SH-SY5Y (cell line): ENCODE data around the gene CTXND1.

Source experiments
- GATA2 ChIP-seq: IDR thresholded peaks from 2 replicates; pipeline ENCODE4 v1.6.1; 2011; ENCODE audit warnings: mild to moderate bottlenecking, low read depth, low read length
- GATA3 ChIP-seq: IDR thresholded peaks from 2 replicates; pipeline ENCODE4 v1.6.1; 2011; ENCODE audit warnings: low read depth, mild to moderate bottlenecking, low read length, moderate library complexity

CTXND1 gene

GRCh38 chr15:80241508-80241907, 10.5 kb downstream of the CTXND1 start:
- TF ChIP-seq GATA2: no peak
- TF ChIP-seq GATA3: no peak

GRCh38 chr15:80240276-80240675, 11.7 kb downstream of the CTXND1 start:
- TF ChIP-seq GATA3: no peak
- no peak for TF ChIP-seq GATA2

- TF ChIP-seq GATA2 (no peak), GATA3 (no peak)
These were observed 17.1 kb downstream of the CTXND1 start for GRCh38 chr15:80234883-80235282.

- no peak for TF ChIP-seq GATA2
- no peak for TF ChIP-seq GATA3
These were observed 18.4 kb downstream of the CTXND1 start for GRCh38 chr15:80233581-80233980.

GRCh38 chr15:80231371-80231770, 20.6 kb downstream of the CTXND1 start:
- TF ChIP-seq GATA2: no peak
- no peak for TF ChIP-seq GATA3

- TF ChIP-seq GATA3: no peak
- TF ChIP-seq GATA2: no peak
These were observed 22.9 kb downstream of the CTXND1 start for GRCh38 chr15:80228959-80229610.

- TF ChIP-seq GATA3 (no peak), GATA2 (no peak)
These were observed 32.1 kb downstream of the CTXND1 start for GRCh38 chr15:80219955-80220354.

- TF ChIP-seq GATA2: no peak
- TF ChIP-seq GATA3: no peak
These were observed 34.6 kb downstream of the CTXND1 start for GRCh38 chr15:80217327-80217900.

GRCh38 chr15:80216911-80217310, 35.1 kb downstream of the CTXND1 start:
- TF ChIP-seq GATA2 (no peak), GATA3 (no peak)

- TF ChIP-seq GATA2 (no peak), GATA3 (no peak)
These were observed 35.9 kb downstream of the CTXND1 start for GRCh38 chr15:80216141-80216540.

- TF ChIP-seq GATA2 (no peak), GATA3 (no peak)
These were observed 37.1 kb downstream of the CTXND1 start for GRCh38 chr15:80214910-80215309.

GRCh38 chr15:80211976-80212375, 40.0 kb downstream of the CTXND1 start:
- no peak for TF ChIP-seq GATA3
- no peak for TF ChIP-seq GATA2

GRCh38 chr15:80210611-80211573, 41.1 kb downstream of the CTXND1 start:
- TF ChIP-seq GATA3: no peak
- no peak for TF ChIP-seq GATA2

- TF ChIP-seq GATA2: no peak
- TF ChIP-seq GATA3: no peak
These were observed 43.0 kb downstream of the CTXND1 start for GRCh38 chr15:80208758-80209734.
